Upper lobe of left lung (tissue), 6 donors: ENCODE measurements around the gene C15orf61. TPM values are rescaled to one million over a fixed set of nuclear protein-coding genes. Genes with fewer than 3 reads are reported as not detected.

Experiments used
- ATAC-seq, 2 donors: fragments of 200-7000 bp; cut with Tn5 transposase; one replicate each; pipeline ENCODE4 v1.9.1; 2022; ENCODE audit warnings: mild to moderate bottlenecking in 2 of 2, moderate library complexity in 2 of 2; ENCODE audit not compliant: low FRiP score in 2 of 2
- DNase-seq, 2 donors: peaks; one replicate each; pipeline ENCODE4 v3.0.0-alpha.2; 2019 to 2020
- H3K27ac ChIP-seq, 4 donors: fragments of 200-600 bp; sonication (generic); one replicate each; pipeline ENCODE4 v1.5.1; 2016 to 2019
- H3K27me3 ChIP-seq, 4 donors: fragments of 200-600 bp; sonication (generic); one replicate each; pipeline ENCODE4 v1.5.1; 2017 to 2019
- H3K36me3 ChIP-seq, 4 donors: fragments of 200-600 bp; sonication (generic); one replicate each; pipeline ENCODE4 v1.5.1; 2016 to 2019
- H3K4me1 ChIP-seq, 4 donors: fragments of 200-600 bp; sonication (generic); one replicate each; pipeline ENCODE4 v1.5.1; 2018 to 2019
- H3K4me3 ChIP-seq, 4 donors: fragments of 200-600 bp; sonication (generic); one replicate each; pipeline ENCODE4 v1.5.1; 2017 to 2019; ENCODE audit warnings: mild to moderate bottlenecking in 2 of 4, moderate library complexity in 1 of 4
- H3K9me3 ChIP-seq, 4 donors: fragments of 200-600 bp; sonication (generic); one replicate each; pipeline ENCODE4 v1.5.1; 2018 to 2019
- CTCF ChIP-seq, 6 experiments: fragments of 450-650 bp in 4 of 6; fragments of 200-600 bp in 2 of 6; sonication (generic) in 2 of 6; IDR thresholded peaks; one replicate each; pipeline ENCODE4 v1.5.1; 2016 to 2019; ENCODE audit warnings: antibody characterized with exemption in 6 of 6
- EP300 ChIP-seq, 4 donors: sonication (generic); formaldehyde crosslinking; IDR thresholded peaks; one replicate each; pipeline ENCODE4 v1.5.1; 2017; ENCODE audit warnings: antibody characterized with exemption in 4 of 4, control low read depth in 2 of 4
- POLR2A ChIP-seq, 4 donors: fragments of 450-650 bp; IDR thresholded peaks; one replicate each; pipeline ENCODE4 v1.5.1; 2016 to 2017; ENCODE audit warnings: antibody characterized with exemption in 4 of 4, mild to moderate bottlenecking in 2 of 4
- POLR2AphosphoS5 ChIP-seq, 2 donors: sonication (generic); formaldehyde crosslinking; IDR thresholded peaks; one replicate each; pipeline ENCODE4 v1.5.1; 2017; ENCODE audit warnings: antibody characterized with exemption in 2 of 2
- WGBS, 2 donors: methylation state at CpG; one replicate each; pipeline ENCODE4 v1.1.5; 2017 to 2018; 5-methylcytosine and 5-hydroxymethylcytosine counted together
- total RNA-seq, 6 donors: library from RNA; depleted of rRNA in 4 of 6; stranded (reverse); fragments of >200 nt in 4 of 6; gene quantifications; one replicate each; pipeline versions ENCODE4 v1.1.0 to v1.2.1, GENCODE V29; 2016 to 2021
- donor health status: DM: no; HTN: no; CAD: no; lungs with moderate emphysema.
- donor health status: DM: no; HTN: yes; CAD: no; lungs with severe emphysema.

Gene C15orf61
- total RNA-seq, 6 donors from 2014 or later = 2.7 to 10.8 (median 6.7) TPM

DNA sequence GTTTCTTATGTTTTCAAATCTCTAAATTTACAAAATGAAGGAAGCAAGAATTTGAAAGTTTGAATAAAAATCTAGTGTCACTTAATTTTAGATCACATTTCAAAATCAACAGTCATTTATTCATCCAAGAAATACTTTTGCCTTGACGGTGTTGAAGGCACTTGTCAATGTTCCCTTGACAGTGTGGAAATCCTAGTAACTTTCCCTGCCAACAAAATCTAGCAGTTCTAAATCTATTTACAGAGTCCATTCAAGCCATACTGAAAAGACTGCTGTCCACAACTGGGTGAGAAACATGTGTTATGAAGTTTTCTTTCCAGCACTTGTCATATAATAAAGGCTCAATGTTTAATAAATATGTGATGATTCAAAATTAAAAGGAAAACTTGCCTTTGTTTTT lies 12.9 kb downstream of the C15orf61 start:
- 64 to 77% methylated on average over 1 of the region's 1 CpG for WGBS, 2 donors
- TF ChIP-seq POLR2A (IDR thresholded peaks at IDR 0.05) (no peak), POLR2AphosphoS5 (IDR thresholded peaks at IDR 0.05) (no peak), EP300 (IDR thresholded peaks at IDR 0.05) (no peak), CTCF (IDR thresholded peaks at IDR 0.05) (no peak)
- ATAC-seq = no peak

DNA sequence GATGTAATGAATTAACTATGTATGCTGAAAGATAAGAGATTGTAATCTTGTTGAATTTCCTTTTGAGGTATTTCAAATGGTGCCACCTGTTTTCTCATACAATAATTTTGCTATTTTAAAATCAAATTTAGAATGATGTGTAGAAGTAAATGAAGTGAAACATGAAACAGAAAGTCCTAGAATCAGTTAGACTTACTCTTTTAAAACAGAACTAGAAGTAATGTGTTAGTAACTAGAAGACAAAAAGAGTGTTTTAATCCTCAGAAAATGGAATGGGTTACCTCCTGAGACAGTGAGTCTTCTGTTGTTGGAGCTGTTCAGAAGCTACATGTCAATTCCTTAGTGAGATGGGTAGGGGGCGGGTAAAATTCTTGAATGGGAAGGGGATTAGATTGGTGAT lies 13.4 kb downstream of the C15orf61 start:
- H3K27ac ChIP-seq = no peak overlapping the region
- no peak for DNase-seq
- no peaks in the 10 kb centered on the region for H3K4me1 ChIP-seq
- H3K4me3 ChIP-seq = no peak overlapping the region
- H3K9me3 ChIP-seq = no peaks in the 10 kb centered on the region
- no peak for ATAC-seq
- TF ChIP-seq EP300 (IDR thresholded peaks at IDR 0.05) (no peak), CTCF (IDR thresholded peaks at IDR 0.05) (no peak), POLR2AphosphoS5 (IDR thresholded peaks at IDR 0.05) (no peak), POLR2A (IDR thresholded peaks at IDR 0.05) (no peak)
- H3K36me3 ChIP-seq = peaks cover 0 to 4% (median 0%) of the 10 kb centered on the region in 4 donors
- 97 to 100% methylated on average over 1 of the region's 1 CpG for WGBS, 2 donors
- no peaks in the 10 kb centered on the region for H3K27me3 ChIP-seq

More for the DNA sequence above, 12.9 kb downstream of the C15orf61 start:
- Histone ChIP-seq H3K27me3 (no peaks in the 10 kb centered on the region), H3K27ac (no peak overlapping the region), H3K36me3 (peaks cover 0 to 6% (median 0%) of the 10 kb centered on the region in 4 donors), H3K9me3 (no peaks in the 10 kb centered on the region), H3K4me3 (no peak overlapping the region), H3K4me1 (no peaks in the 10 kb centered on the region)
- DNase-seq = no peak

DNA sequence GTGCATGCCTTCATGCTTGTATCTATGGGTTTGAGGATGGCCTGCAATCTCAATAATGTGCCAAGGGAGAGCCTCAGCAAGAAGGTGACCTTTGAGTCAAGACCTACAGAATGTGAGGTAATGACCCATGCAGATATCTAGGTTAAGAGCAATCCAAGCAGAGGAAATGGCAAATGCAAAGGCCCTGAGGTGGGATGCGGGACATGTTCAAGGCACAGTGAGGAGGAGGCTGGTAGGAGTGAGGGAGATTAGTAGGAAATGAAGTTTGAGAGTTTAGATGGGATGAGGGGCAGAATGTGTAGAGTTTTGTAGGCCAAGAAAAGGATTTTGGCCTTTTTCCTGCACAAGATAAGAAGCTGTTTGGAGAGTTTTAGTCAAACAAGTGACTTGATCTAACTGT lies 16.8 kb downstream of the C15orf61 start:
- DNase-seq = no peak
- no peaks in the 10 kb centered on the region for H3K27me3 ChIP-seq
- no peak for ATAC-seq
- H3K27ac ChIP-seq = no peak overlapping the region
- 93% methylated on average over 1 of the region's 1 CpG for WGBS, 2 donors
- no peak for TF ChIP-seq CTCF (IDR thresholded peaks at IDR 0.05)
- TF ChIP-seq POLR2A (IDR thresholded peaks at IDR 0.05) = no peak
- no peak for TF ChIP-seq POLR2AphosphoS5 (IDR thresholded peaks at IDR 0.05)
- no peak for TF ChIP-seq EP300 (IDR thresholded peaks at IDR 0.05)
- H3K9me3 ChIP-seq = no peaks in the 10 kb centered on the region
- no peak overlapping the region for H3K4me3 ChIP-seq
- H3K4me1 ChIP-seq = peaks cover 0 to 8% (median 6%) of the 10 kb centered on the region in 4 donors
- no peaks in the 10 kb centered on the region for H3K36me3 ChIP-seq

GRCh38 chr15:67542420-67543347 lies 21.8 kb downstream of the C15orf61 start, which contains the start of gene MAP2K5:
MAP2K5 (plus strand) TSS chr15:67542703; CDS start chr15:67543336, 633 bp downstream.
- Histone ChIP-seq H3K4me3 (peak within 1 kb of the TSS; percentile 40 to 89 (median 86)), H3K36me3 (peaks cover 0 to 7% (median 0%) of the 10 kb centered on the region in 4 donors), H3K27me3 (no peaks in the 10 kb centered on the region), H3K4me1 (peaks cover 12 to 29% (median 19%) of the 10 kb centered on the region in 4 donors), H3K27ac (peak within 1 kb of the TSS; percentile 83 to 90 (median 86)), H3K9me3 (no peaks in the 10 kb centered on the region)
- 0% methylated on average over 37 to 51 of the region's 91 CpGs for WGBS, 2 donors
- TF ChIP-seq EP300 (IDR thresholded peaks at IDR 0.05) (peak in 1 of 4 donors; percentile 12), POLR2AphosphoS5 (IDR thresholded peaks at IDR 0.05) (peak; percentile 21 to 69), POLR2A (IDR thresholded peaks at IDR 0.05) (peak in 2 of 4 donors; percentile 58 to 81), CTCF (IDR thresholded peaks at IDR 0.05) (peak in 1 of 6 experiments; percentile 9)
- ATAC-seq (peak; percentile 92 to 96), DNase-seq (peak; percentile 91 to 97)
